ENCODE data around the gene MYMK. TPM values are rescaled to one million over a fixed set of nuclear protein-coding genes. Genes with fewer than 3 reads are reported as not detected.

Gene MYMK
- total and polyA plus RNA-seq, 2 of the 13 experiments (the other 11 are each of a cell fraction or from before 2014, with no cell fraction given), result not detected

DNA sequence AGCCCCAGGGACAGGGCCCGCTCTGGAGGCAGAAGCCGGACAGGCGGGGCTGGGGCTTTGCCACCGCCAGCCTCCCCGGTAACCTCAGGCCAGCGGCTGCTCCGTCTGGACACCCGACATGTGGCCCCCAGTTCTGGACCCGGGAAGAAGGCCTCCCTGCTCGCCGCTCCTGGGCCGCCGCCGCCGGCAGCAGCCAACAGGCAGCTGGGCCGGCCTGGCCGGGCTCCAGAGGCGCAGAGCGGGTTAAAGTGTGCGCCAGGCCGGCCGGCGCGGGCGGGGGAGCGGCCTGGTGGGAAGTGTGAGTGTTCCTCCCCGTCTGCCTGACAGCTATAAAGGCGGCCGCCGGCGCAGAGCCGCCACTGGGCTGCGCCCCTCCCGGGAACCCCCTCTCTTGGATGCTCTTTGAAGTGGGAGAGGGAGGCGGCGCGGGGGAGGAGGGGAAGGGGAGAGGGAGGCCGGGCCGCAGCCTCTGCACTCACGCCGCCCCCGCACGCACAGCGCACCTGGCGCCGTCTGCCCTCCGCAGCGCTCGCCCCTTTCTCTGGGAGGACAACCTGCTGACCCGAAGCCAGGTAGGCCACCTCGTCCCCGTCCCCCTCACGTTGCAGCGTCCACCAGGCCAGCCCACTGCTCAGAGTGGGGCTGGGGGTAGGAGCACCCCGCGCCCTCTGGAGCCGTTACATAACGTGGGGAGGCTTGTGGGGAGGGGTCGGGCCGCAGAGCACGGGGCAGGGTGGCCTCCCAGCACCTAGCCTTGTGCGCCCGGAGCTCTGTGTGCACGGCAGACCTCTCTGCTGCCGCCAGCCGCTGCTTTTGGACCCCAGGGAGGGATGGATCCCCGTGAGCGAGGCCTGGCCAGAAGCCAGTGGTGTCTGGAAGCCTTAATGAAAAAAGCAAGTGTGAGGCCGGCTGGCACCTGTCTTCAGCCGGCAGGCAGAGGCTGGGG, 9.9 kb upstream of the MYMK start, which contains the start of gene ADAMTSL2 (continued):
- TF ChIP-seq, protein P1, sequence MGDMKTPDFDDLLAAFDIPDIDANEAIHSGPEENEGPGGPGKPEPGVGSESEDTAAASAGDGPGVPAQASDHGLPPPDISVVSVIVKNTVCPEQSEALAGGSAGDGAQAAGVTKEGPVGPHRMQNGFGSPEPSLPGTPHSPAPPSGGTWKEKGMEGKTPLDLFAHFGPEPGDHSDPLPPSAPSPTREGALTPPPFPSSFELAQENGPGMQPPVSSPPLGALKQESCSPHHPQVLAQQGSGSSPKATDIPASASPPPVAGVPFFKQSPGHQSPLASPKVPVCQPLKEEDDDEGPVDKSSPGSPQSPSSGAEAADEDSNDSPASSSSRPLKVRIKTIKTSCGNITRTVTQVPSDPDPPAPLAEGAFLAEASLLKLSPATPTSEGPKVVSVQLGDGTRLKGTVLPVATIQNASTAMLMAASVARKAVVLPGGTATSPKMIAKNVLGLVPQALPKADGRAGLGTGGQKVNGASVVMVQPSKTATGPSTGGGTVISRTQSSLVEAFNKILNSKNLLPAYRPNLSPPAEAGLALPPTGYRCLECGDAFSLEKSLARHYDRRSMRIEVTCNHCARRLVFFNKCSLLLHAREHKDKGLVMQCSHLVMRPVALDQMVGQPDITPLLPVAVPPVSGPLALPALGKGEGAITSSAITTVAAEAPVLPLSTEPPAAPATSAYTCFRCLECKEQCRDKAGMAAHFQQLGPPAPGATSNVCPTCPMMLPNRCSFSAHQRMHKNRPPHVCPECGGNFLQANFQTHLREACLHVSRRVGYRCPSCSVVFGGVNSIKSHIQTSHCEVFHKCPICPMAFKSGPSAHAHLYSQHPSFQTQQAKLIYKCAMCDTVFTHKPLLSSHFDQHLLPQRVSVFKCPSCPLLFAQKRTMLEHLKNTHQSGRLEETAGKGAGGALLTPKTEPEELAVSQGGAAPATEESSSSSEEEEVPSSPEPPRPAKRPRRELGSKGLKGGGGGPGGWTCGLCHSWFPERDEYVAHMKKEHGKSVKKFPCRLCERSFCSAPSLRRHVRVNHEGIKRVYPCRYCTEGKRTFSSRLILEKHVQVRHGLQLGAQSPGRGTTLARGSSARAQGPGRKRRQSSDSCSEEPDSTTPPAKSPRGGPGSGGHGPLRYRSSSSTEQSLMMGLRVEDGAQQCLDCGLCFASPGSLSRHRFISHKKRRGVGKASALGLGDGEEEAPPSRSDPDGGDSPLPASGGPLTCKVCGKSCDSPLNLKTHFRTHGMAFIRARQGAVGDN (CRISPR knock-in tag; IDR thresholded peaks at IDR 0.05), result peak; percentile 71
- TF ChIP-seq, protein P2, sequence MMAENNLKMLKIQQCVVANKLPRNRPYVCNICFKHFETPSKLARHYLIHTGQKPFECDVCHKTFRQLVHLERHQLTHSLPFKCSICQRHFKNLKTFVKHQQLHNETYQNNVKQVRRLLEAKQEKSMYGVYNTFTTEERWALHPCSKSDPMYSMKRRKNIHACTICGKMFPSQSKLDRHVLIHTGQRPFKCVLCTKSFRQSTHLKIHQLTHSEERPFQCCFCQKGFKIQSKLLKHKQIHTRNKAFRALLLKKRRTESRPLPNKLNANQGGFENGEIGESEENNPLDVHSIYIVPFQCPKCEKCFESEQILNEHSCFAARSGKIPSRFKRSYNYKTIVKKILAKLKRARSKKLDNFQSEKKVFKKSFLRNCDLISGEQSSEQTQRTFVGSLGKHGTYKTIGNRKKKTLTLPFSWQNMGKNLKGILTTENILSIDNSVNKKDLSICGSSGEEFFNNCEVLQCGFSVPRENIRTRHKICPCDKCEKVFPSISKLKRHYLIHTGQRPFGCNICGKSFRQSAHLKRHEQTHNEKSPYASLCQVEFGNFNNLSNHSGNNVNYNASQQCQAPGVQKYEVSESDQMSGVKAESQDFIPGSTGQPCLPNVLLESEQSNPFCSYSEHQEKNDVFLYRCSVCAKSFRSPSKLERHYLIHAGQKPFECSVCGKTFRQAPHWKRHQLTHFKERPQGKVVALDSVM (CRISPR knock-in tag; IDR thresholded peaks at IDR 0.05), result peak; percentile 88; the same call in 1 of the 2 replicates
- TF ChIP-seq TBL1XR1 (IDR thresholded peaks at IDR 0.05; ENCODE audit: borderline replicate concordance, low read length, partially characterized antibody) (no peak), MAFG (CRISPR knock-in tag; IDR thresholded peaks at IDR 0.05) (no peak), ZNF691 (CRISPR knock-in tag; IDR thresholded peaks at IDR 0.05; ENCODE audit: borderline replicate concordance, low read depth) (peak; percentile 9; the same call in 1 of the 2 replicates), ZFX (CRISPR knock-in tag; IDR thresholded peaks at IDR 0.05; ENCODE audit: low read depth) (peak; percentile 74; the same call in 1 of the 2 replicates), TEF (CRISPR knock-in tag; IDR thresholded peaks at IDR 0.05) (peak; percentile 49; the same call in 1 of the 2 replicates), TCF7L2 (IDR thresholded peaks at IDR 0.05; ENCODE audit: low read depth, low read length) (no peak), MTF2 (CRISPR knock-in tag; IDR thresholded peaks at IDR 0.05; ENCODE audit: borderline replicate concordance) (peak; percentile 88; the same call in 1 of the 2 replicates), HNRNPLL (IDR thresholded peaks at IDR 0.05; ENCODE audit: low read depth, low read length, poor library complexity, severe bottlenecking) (peak; percentile 61), FOXO4 (CRISPR knock-in tag; conservative IDR thresholded peaks at IDR 0.05) (no peak)
- TF ChIP-seq, protein P3, sequence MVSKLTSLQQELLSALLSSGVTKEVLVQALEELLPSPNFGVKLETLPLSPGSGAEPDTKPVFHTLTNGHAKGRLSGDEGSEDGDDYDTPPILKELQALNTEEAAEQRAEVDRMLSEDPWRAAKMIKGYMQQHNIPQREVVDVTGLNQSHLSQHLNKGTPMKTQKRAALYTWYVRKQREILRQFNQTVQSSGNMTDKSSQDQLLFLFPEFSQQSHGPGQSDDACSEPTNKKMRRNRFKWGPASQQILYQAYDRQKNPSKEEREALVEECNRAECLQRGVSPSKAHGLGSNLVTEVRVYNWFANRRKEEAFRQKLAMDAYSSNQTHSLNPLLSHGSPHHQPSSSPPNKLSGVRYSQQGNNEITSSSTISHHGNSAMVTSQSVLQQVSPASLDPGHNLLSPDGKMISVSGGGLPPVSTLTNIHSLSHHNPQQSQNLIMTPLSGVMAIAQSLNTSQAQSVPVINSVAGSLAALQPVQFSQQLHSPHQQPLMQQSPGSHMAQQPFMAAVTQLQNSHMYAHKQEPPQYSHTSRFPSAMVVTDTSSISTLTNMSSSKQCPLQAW (CRISPR knock-in tag; IDR thresholded peaks at IDR 0.05), result no peak
